Liver (tissue), 3 donors: Measurements from ENCODE around the gene COL24A1.

Source experiments
- JUND ChIP-seq, 2 donors: IDR thresholded peaks; 2 replicates each; pipeline ENCODE4 v1.6.1; 2016; ENCODE audit warnings: antibody characterized with exemption in 2 of 2
- RAD21 ChIP-seq, 2 donors: IDR thresholded peaks; 2 replicates each; pipeline ENCODE4 v1.6.1; 2016; ENCODE audit warnings: antibody characterized with exemption in 2 of 2, mild to moderate bottlenecking in 2 of 2
- TF ChIP-seq, protein P1 (sequence below): fragments of 150-350 bp; IDR thresholded peaks from 2 replicates; pipeline ENCODE4 v1.5.1; 2017; ENCODE audit warnings: improper control_type of control experiment, low read depth, low read length; ENCODE audit not compliant: missing input control
- donor health status: healthy.
- donor health status: healthy.

DNA sequence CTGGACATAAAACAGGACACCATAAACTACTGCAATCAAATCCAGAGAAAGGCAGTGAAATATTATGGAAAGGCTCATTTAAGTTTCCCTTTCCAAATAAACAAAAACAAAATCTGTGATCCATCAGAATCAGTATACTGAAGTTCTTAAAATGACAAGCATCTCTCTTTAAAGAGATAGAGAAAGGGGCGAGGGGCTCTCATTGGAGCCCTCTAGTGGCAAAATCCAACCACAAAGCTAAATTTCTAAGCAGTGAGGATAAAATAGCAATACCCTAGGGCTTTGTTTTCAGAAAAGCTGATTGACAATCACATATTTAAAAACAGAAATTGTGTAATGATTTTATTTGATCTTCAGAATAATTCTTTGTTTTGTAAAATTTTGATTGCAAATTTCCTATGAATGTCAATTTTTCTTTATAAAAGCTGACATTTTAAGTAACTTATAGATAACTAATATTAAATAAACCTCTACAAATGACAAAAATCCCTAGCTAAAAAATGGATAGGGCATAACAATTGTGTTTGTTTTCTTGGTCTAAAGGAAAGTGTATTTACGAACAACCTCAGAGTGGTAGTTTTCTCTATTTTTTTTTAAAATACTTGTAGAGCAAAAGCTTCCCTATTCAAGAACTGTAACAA is 138.2 kb downstream of the COL24A1 start:
- TF ChIP-seq, protein P1, sequence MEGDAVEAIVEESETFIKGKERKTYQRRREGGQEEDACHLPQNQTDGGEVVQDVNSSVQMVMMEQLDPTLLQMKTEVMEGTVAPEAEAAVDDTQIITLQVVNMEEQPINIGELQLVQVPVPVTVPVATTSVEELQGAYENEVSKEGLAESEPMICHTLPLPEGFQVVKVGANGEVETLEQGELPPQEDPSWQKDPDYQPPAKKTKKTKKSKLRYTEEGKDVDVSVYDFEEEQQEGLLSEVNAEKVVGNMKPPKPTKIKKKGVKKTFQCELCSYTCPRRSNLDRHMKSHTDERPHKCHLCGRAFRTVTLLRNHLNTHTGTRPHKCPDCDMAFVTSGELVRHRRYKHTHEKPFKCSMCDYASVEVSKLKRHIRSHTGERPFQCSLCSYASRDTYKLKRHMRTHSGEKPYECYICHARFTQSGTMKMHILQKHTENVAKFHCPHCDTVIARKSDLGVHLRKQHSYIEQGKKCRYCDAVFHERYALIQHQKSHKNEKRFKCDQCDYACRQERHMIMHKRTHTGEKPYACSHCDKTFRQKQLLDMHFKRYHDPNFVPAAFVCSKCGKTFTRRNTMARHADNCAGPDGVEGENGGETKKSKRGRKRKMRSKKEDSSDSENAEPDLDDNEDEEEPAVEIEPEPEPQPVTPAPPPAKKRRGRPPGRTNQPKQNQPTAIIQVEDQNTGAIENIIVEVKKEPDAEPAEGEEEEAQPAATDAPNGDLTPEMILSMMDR: peak; percentile 47
- TF ChIP-seq RAD21 (IDR thresholded peaks at IDR 0.05) (peak; percentile 69 to 70), JUND (IDR thresholded peaks at IDR 0.05) (no peak)
